Thymus (tissue), 11 donors: ENCODE measurements around the gene TDRD5. TPM values are rescaled to one million over a fixed set of nuclear protein-coding genes. Genes with fewer than 3 reads are reported as not detected.

Experiments
- DNase-seq, 9 donors: peaks; one replicate each; pipeline ENCODE4 v3.0.0-alpha.2; 2013; ENCODE audit warnings: low spot score in 9 of 9, low read depth in 6 of 9, missing footprints in 1 of 9
- H3K27ac ChIP-seq, 2 donors: one replicate each; pipeline ENCODE4 v1.5.1; 2013; ENCODE audit warnings: control low read depth in 1 of 2, low read depth in 1 of 2, low read length in 1 of 2, mild to moderate bottlenecking in 1 of 2, moderate library complexity in 1 of 2
- H3K27me3 ChIP-seq, 2 donors: one replicate each; pipeline ENCODE4 v1.5.1; 2013; ENCODE audit warnings: low read length in 1 of 2; ENCODE audit not compliant: control insufficient read depth in 2 of 2, insufficient read depth in 1 of 2
- H3K36me3 ChIP-seq, 2 donors: one replicate each; pipeline ENCODE4 v1.5.1; 2013; ENCODE audit warnings: low read length in 1 of 2, mild to moderate bottlenecking in 1 of 2, moderate library complexity in 1 of 2; ENCODE audit not compliant: control insufficient read depth in 2 of 2, insufficient read depth in 2 of 2
- H3K4me1 ChIP-seq, 2 donors: one replicate each; pipeline ENCODE4 v1.5.1; 2013; ENCODE audit warnings: low read length in 2 of 2; ENCODE audit not compliant: control insufficient read depth in 2 of 2, insufficient read depth in 2 of 2
- H3K4me3 ChIP-seq, 2 donors: one replicate each; pipeline ENCODE4 v1.5.1; 2013; ENCODE audit warnings: low read length in 2 of 2, control low read depth in 1 of 2, mild to moderate bottlenecking in 1 of 2
- H3K9me3 ChIP-seq, 2 donors: one replicate each; pipeline ENCODE4 v1.5.1; 2013; ENCODE audit warnings: low read length in 1 of 2, mild to moderate bottlenecking in 1 of 2; ENCODE audit not compliant: control insufficient read depth in 2 of 2, insufficient read depth in 1 of 2
- WGBS: extraction: QIAGEN DNeasy Blood & Tissue Kit; methylation state at CpG from one replicate; pipeline ENCODE4 v1.1.7; 2013; 5-methylcytosine and 5-hydroxymethylcytosine counted together
- polyA plus RNA-seq: library from polyadenylated mRNA; stranded (reverse); fragments of 200-250 nt; gene quantifications from one replicate; pipeline ENCODE4 v1.2.3, GENCODE V29; 2013
- total RNA-seq: library from RNA; stranded (reverse); fragments of 120-200 nt; gene quantifications from one replicate; pipeline ENCODE4 v1.2.4, GENCODE V29; 2013
- donor health status: healthy.

TDRD5 gene
- total and polyA plus RNA-seq, 2 donors, result 0.52 to 0.66 TPM

GRCh38 chr1:179714159-179714558, 122.5 kb downstream of the TDRD5 start:
- WGBS, result 92% methylated on average over 1 of the region's 1 CpG
- DNase-seq, result no peak
- H3K9me3 ChIP-seq, result peaks cover 0 to 4% of the 10 kb centered on the region in 2 donors
- no peak overlapping the region for H3K27ac ChIP-seq
- H3K4me3 ChIP-seq, result no peak overlapping the region
- H3K27me3 ChIP-seq, result no peaks in the 10 kb centered on the region
- peaks cover 0 to 5% of the 10 kb centered on the region in 2 donors for H3K4me1 ChIP-seq
- no peaks in the 10 kb centered on the region for H3K36me3 ChIP-seq

DNA sequence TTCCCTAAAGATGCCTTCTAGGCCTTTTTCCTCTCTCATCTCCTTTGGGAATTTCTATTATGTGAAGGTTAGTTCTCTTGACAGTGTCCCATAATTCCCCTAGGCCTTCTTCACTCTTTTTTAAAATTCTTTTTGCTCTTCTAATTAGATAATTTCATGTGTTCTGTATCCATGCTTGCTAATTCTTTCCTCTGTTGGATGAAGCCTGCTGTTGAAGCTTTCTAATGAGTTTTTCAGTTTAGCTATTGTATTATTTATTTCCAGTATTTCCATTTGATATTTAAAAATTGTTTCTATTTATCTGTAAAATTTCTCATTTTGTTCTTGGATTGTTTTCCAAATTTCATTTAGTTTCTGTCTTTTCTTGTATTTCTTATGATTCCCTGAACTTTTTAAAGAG, 123.0 kb downstream of the TDRD5 start:
- Histone ChIP-seq H3K4me3 (no peak overlapping the region), H3K9me3 (peaks cover 0 to 4% of the 10 kb centered on the region in 2 donors), H3K27me3 (no peaks in the 10 kb centered on the region), H3K4me1 (peaks cover 0 to 1% of the 10 kb centered on the region in 2 donors), H3K27ac (no peak overlapping the region), H3K36me3 (no peaks in the 10 kb centered on the region)
- DNase-seq, result no peak

- no peak overlapping the region for H3K27ac ChIP-seq
- H3K4me1 ChIP-seq, result no peaks in the 10 kb centered on the region
- no peak for DNase-seq
- H3K36me3 ChIP-seq, result no peaks in the 10 kb centered on the region
- H3K27me3 ChIP-seq, result no peaks in the 10 kb centered on the region
- H3K9me3 ChIP-seq, result peaks cover 0 to 4% of the 10 kb centered on the region in 2 donors
- no peak overlapping the region for H3K4me3 ChIP-seq
Measured at GRCh38 chr1:179719272-179719671, 127.6 kb downstream of the TDRD5 start.

DNA sequence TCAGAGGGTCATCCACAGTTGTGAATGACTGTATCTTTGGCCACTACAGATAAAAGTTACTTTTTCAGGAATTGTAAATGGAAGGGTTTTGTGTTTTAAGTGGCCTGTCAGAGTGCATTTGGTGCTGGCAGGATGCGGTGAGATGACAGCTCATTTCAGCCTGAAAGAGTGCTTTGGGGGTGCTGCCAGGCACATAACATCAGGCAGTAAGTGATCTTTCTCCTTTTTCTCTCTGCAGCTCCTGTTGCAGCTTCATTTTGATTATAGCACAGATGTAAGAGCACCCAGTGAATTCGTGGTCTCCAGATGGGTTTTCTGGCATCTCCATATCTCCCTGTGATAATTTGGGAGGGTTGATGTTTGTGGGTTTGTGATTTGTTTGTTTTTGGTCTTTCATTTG, 136.6 kb downstream of the TDRD5 start:
- H3K9me3 ChIP-seq, result no peaks in the 10 kb centered on the region
- H3K27me3 ChIP-seq, result peaks cover 0 to 4% of the 10 kb centered on the region in 2 donors
- no peak overlapping the region for H3K4me3 ChIP-seq
- DNase-seq, result no peak
- 74% methylated on average over 2 of the region's 2 CpGs for WGBS
- no peaks in the 10 kb centered on the region for H3K4me1 ChIP-seq
- no peaks in the 10 kb centered on the region for H3K36me3 ChIP-seq
- H3K27ac ChIP-seq, result no peak overlapping the region

DNA sequence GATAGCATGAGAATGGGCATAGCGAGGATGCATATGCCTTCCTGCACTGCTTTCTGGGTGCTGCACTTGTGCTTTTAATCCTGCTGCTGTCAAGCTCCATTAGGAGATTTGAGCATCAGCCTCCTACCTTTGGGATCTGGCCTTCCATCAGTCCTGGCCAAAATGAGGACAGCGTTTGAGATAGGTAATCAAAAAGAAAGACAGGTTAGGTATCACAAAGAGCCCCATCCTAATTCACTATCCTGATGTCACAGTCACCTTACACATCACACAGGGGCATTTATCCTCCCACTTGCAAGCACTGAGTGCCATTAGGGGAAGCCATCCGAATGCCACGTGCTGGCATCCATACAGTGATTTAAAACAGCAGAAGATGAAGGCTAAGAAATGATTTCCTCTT, 138.2 kb downstream of the TDRD5 start:
- H3K4me1 ChIP-seq, result no peaks in the 10 kb centered on the region
- no peak overlapping the region for H3K27ac ChIP-seq
- DNase-seq, result no peak
- WGBS, result 92% methylated on average over 4 of the region's 4 CpGs
- no peak overlapping the region for H3K4me3 ChIP-seq
- no peaks in the 10 kb centered on the region for H3K9me3 ChIP-seq
- H3K36me3 ChIP-seq, result no peaks in the 10 kb centered on the region
- peaks cover 0 to 4% of the 10 kb centered on the region in 2 donors for H3K27me3 ChIP-seq

DNA sequence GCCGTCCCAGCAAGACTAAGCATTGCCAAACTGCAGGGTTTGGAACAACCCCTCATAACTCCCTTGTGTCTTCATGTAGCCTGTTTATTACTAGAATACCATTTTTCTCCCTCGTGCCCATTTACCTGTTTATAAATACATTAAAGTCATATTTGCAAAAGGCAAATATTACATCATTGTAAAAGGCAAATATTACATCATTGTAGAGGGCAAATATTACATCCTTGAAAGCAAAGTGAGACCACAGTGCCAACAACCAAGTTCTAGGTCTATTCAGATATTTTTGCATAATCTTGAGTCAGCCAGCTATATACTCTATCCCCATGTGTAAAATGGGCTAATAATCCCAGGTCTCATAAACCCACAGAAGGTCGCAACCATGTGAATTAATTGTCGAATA, 140.0 kb downstream of the TDRD5 start:
- no peaks in the 10 kb centered on the region for H3K36me3 ChIP-seq
- no peak overlapping the region for H3K27ac ChIP-seq
- H3K27me3 ChIP-seq, result peaks cover 0 to 4% of the 10 kb centered on the region in 2 donors
- H3K4me3 ChIP-seq, result no peak overlapping the region
- H3K4me1 ChIP-seq, result no peaks in the 10 kb centered on the region
- WGBS, result 93% methylated on average over 4 of the region's 4 CpGs
- no peaks in the 10 kb centered on the region for H3K9me3 ChIP-seq
- DNase-seq, result no peak

Other genes starting within 250 kb of the TDRD5 start
- 0.19 TPM for gene AXDND1, start 225.9 kb upstream of the TDRD5 start, total RNA-seq
- gene AXDND1, start 225.9 kb upstream of the TDRD5 start, polyA plus RNA-seq, result 1.3 TPM
- 0.05 TPM for gene NPHS2, start 15.9 kb upstream of the TDRD5 start, total RNA-seq
- gene NPHS2, start 15.9 kb upstream of the TDRD5 start, polyA plus RNA-seq, result 0.02 TPM
- gene FAM163A, start 151.5 kb downstream of the TDRD5 start, total RNA-seq, result 10.4 TPM
- gene FAM163A, start 151.5 kb downstream of the TDRD5 start, polyA plus RNA-seq, result 3.2 TPM